Neural progenitor cell (in vitro differentiated cells): ENCODE results near the gene SRGAP3.

Experiments
- EZH2 ChIP-seq: fragments of 200-600 bp; sonication (generic); IDR thresholded peaks from 2 replicates; pipeline ENCODE4 v1.6.1; 2017; ENCODE audit warnings: antibody characterized with exemption, mild to moderate bottlenecking, moderate library complexity
- EZH2phosphoT487 ChIP-seq: fragments of 200-600 bp; sonication (generic); IDR thresholded peaks from 2 replicates; pipeline ENCODE4 v1.6.1; 2017; ENCODE audit warnings: antibody characterized with exemption
- TF ChIP-seq, protein P1 (sequence below): fragments of 200-600 bp; sonication (generic); IDR thresholded peaks from 2 replicates; pipeline ENCODE4 v1.5.1; 2017; ENCODE audit warnings: antibody characterized with exemption, mild to moderate bottlenecking

GRCh38 chr3:9169956-9170850, 79.2 kb downstream of the SRGAP3 start:
- TF ChIP-seq, protein P1, sequence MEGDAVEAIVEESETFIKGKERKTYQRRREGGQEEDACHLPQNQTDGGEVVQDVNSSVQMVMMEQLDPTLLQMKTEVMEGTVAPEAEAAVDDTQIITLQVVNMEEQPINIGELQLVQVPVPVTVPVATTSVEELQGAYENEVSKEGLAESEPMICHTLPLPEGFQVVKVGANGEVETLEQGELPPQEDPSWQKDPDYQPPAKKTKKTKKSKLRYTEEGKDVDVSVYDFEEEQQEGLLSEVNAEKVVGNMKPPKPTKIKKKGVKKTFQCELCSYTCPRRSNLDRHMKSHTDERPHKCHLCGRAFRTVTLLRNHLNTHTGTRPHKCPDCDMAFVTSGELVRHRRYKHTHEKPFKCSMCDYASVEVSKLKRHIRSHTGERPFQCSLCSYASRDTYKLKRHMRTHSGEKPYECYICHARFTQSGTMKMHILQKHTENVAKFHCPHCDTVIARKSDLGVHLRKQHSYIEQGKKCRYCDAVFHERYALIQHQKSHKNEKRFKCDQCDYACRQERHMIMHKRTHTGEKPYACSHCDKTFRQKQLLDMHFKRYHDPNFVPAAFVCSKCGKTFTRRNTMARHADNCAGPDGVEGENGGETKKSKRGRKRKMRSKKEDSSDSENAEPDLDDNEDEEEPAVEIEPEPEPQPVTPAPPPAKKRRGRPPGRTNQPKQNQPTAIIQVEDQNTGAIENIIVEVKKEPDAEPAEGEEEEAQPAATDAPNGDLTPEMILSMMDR = no peak
- TF ChIP-seq EZH2 (no peak), EZH2phosphoT487 (no peak)
